Breast epithelium (tissue), 4 donors: ENCODE data around the gene ZNF592. TPM values are rescaled to one million over a fixed set of nuclear protein-coding genes. Genes with fewer than 3 reads are reported as not detected.

Experiments used
- DNase-seq, 2 donors: peaks; one replicate each; pipeline ENCODE4 v3.0.0-alpha.2; 2019; ENCODE audit warnings: low spot score in 2 of 2
- H3K27ac ChIP-seq, 2 donors: fragments of 200-600 bp; sonication (generic) in 1 of 2; one replicate each; pipeline ENCODE4 v1.5.1; 2016 to 2019; ENCODE audit warnings: mild to moderate bottlenecking in 1 of 2
- H3K27me3 ChIP-seq, 2 donors: fragments of 200-600 bp; sonication (generic) in 1 of 2; one replicate each; pipeline versions ENCODE4 v1.5.1 to v1.6.0; 2017 to 2019; ENCODE audit warnings: control low read depth in 1 of 2, mild to moderate bottlenecking in 1 of 2
- H3K36me3 ChIP-seq: fragments of 200-600 bp; one replicate; pipeline ENCODE4 v1.5.1; 2019
- H3K4me1 ChIP-seq, 2 donors: fragments of 200-600 bp; sonication (generic); one replicate each; pipeline ENCODE4 v1.5.1; 2016 to 2019; ENCODE audit warnings: control low read depth in 1 of 2
- H3K4me3 ChIP-seq, 3 donors: fragments of 200-600 bp; sonication (generic); 1 replicate in 2 of 3; 2 replicates in 1 of 3; pipeline ENCODE4 v1.5.1; 2016 to 2019; ENCODE audit warnings: mild to moderate bottlenecking in 3 of 3, moderate library complexity in 2 of 3
- H3K9me3 ChIP-seq, 2 donors: fragments of 200-600 bp; sonication (generic) in 1 of 2; one replicate each; pipeline ENCODE4 v1.5.1; 2016 to 2019; ENCODE audit warnings: control low read depth in 1 of 2
- CTCF ChIP-seq, 3 donors: fragments of 450-650 bp; IDR thresholded peaks; one replicate each; pipeline ENCODE4 v1.5.1; 2016 to 2017; ENCODE audit warnings: antibody characterized with exemption in 3 of 3, mild to moderate bottlenecking in 3 of 3, moderate library complexity in 3 of 3
- POLR2A ChIP-seq: fragments of 450-650 bp; IDR thresholded peaks from one replicate; pipeline ENCODE4 v1.6.1; 2016; ENCODE audit warnings: antibody characterized with exemption, mild to moderate bottlenecking, moderate library complexity
- POLR2AphosphoS5 ChIP-seq, 3 donors: sonication (generic); formaldehyde crosslinking; IDR thresholded peaks; one replicate each; pipeline ENCODE4 v1.6.1; 2017; ENCODE audit warnings: antibody characterized with exemption in 3 of 3
- intact Hi-C: fragments of 100-400 bp; cut with DNase I; formaldehyde crosslinking; loops from one replicate; pipeline ENCODE4 v1.15.1; 2023; ENCODE audit warnings: low total_unique reads
- total RNA-seq, 3 donors: library from RNA; depleted of rRNA; stranded (reverse); fragments of >200 nt; gene quantifications; one replicate each; pipeline ENCODE4 v1.1.0, GENCODE V29; 2016

Gene ZNF592
- total RNA-seq, 3 donors from 2014 or later = 14.1 to 18.4 (median 18.2) TPM

- TF ChIP-seq POLR2AphosphoS5 (IDR thresholded peaks at IDR 0.05) (no peak), CTCF (IDR thresholded peaks at IDR 0.05) (no peak), POLR2A (no peak)
- H3K27me3 ChIP-seq = no peaks in the 10 kb centered on the region
- H3K4me1 ChIP-seq = no peaks in the 10 kb centered on the region
- no peak overlapping the region for H3K4me3 ChIP-seq
- DNase-seq = no peak
- no peak overlapping the region for H3K27ac ChIP-seq
- no peaks in the 10 kb centered on the region for H3K9me3 ChIP-seq
- intact Hi-C loops = no loop called here
- H3K36me3 ChIP-seq = peaks cover 2% of the 10 kb centered on the region
Observed at GRCh38 chr15:84794162-84794547, 45.8 kb downstream of the ZNF592 start.

GRCh38 chr15:84795186-84795585, 46.8 kb downstream of the ZNF592 start:
- H3K4me1 ChIP-seq = no peaks in the 10 kb centered on the region
- DNase-seq = no peak
- no peaks in the 10 kb centered on the region for H3K27me3 ChIP-seq
- no peak overlapping the region for H3K27ac ChIP-seq
- H3K9me3 ChIP-seq = no peaks in the 10 kb centered on the region
- intact Hi-C loops = no loop called here
- no peak overlapping the region for H3K4me3 ChIP-seq
- TF ChIP-seq CTCF (IDR thresholded peaks at IDR 0.05) (no peak), POLR2AphosphoS5 (IDR thresholded peaks at IDR 0.05) (no peak), POLR2A (no peak)
- H3K36me3 ChIP-seq = peaks cover 3% of the 10 kb centered on the region

GRCh38 chr15:84797212-84797611, 48.8 kb downstream of the ZNF592 start:
- no peak overlapping the region for H3K27ac ChIP-seq
- intact Hi-C loops = no loop called here
- H3K4me1 ChIP-seq = no peaks in the 10 kb centered on the region
- no peak for DNase-seq
- no peak overlapping the region for H3K4me3 ChIP-seq
- H3K9me3 ChIP-seq = no peaks in the 10 kb centered on the region
- TF ChIP-seq POLR2A (no peak), POLR2AphosphoS5 (IDR thresholded peaks at IDR 0.05) (no peak), CTCF (IDR thresholded peaks at IDR 0.05) (no peak)
- H3K36me3 ChIP-seq = peaks cover 3% of the 10 kb centered on the region
- no peaks in the 10 kb centered on the region for H3K27me3 ChIP-seq

- peaks cover 3% of the 10 kb centered on the region for H3K36me3 ChIP-seq
- H3K27ac ChIP-seq = no peak overlapping the region
- no peak for TF ChIP-seq POLR2A
- no peak for TF ChIP-seq CTCF (IDR thresholded peaks at IDR 0.05)
- no peak for TF ChIP-seq POLR2AphosphoS5 (IDR thresholded peaks at IDR 0.05)
- no peak overlapping the region for H3K4me3 ChIP-seq
- H3K4me1 ChIP-seq = no peaks in the 10 kb centered on the region
- no peaks in the 10 kb centered on the region for H3K9me3 ChIP-seq
- H3K27me3 ChIP-seq = no peaks in the 10 kb centered on the region
- DNase-seq = no peak
- intact Hi-C loops = no loop called here
Observed at GRCh38 chr15:84797801-84798200, 49.4 kb downstream of the ZNF592 start.

GRCh38 chr15:84798436-84798946, 50.1 kb downstream of the ZNF592 start:
- H3K4me1 ChIP-seq = no peaks in the 10 kb centered on the region
- no peak for TF ChIP-seq POLR2A
- no peak for TF ChIP-seq POLR2AphosphoS5 (IDR thresholded peaks at IDR 0.05)
- no peak for TF ChIP-seq CTCF (IDR thresholded peaks at IDR 0.05)
- DNase-seq = no peak
- H3K9me3 ChIP-seq = no peaks in the 10 kb centered on the region
- intact Hi-C loops = no loop called here
- H3K4me3 ChIP-seq = no peak overlapping the region
- H3K27me3 ChIP-seq = no peaks in the 10 kb centered on the region
- no peak overlapping the region for H3K27ac ChIP-seq
- peaks cover 3% of the 10 kb centered on the region for H3K36me3 ChIP-seq
